Neural progenitor cell (in vitro differentiated cells): ENCODE data around the gene RBBP8NL. TPM values are rescaled to one million over a fixed set of nuclear protein-coding genes. Genes with fewer than 3 reads are reported as not detected.

ENCODE experiments used
- DNase-seq: peaks from one replicate; pipeline ENCODE4 v3.0.0-alpha.2; 2016; ENCODE audit warnings: low spot score
- H2AFZ ChIP-seq: fragments of 200-600 bp; sonication (generic); replicated peaks from 2 replicates; pipeline ENCODE4 v1.6.1; 2016; ENCODE audit warnings: antibody characterized with exemption
- H3F3A ChIP-seq: fragments of 200-600 bp; sonication (generic); 2 replicates; pipeline ENCODE4 v1.6.1; 2016; ENCODE audit warnings: antibody characterized with exemption, low read depth
- H3K27ac ChIP-seq: fragments of 200-600 bp; sonication (generic); 2 replicates; pipeline ENCODE4 v1.5.1; 2016; ENCODE audit warnings: mild to moderate bottlenecking
- H3K27me3 ChIP-seq: fragments of 200-600 bp; sonication (generic); 2 replicates; pipeline ENCODE4 v1.6.1; 2016; ENCODE audit warnings: mild to moderate bottlenecking, moderate library complexity
- H3K36me3 ChIP-seq: fragments of 200-600 bp; sonication (generic); 2 replicates; pipeline ENCODE4 v1.5.1; 2016
- H3K4me1 ChIP-seq: fragments of 200-600 bp; sonication (generic); 2 replicates; pipeline ENCODE4 v1.6.1; 2016; ENCODE audit warnings: mixed run types
- H3K4me2 ChIP-seq: fragments of 200-600 bp; sonication (generic); 2 replicates; pipeline ENCODE4 v1.6.1; 2016
- H3K4me3 ChIP-seq: fragments of 200-600 bp; sonication (generic); 2 replicates; pipeline ENCODE4 v1.5.1; 2016
- H3K79me2 ChIP-seq: fragments of 200-600 bp; sonication (generic); 2 replicates; pipeline ENCODE4 v1.6.1; 2016; ENCODE audit warnings: low read depth
- H3K9ac ChIP-seq: fragments of 200-600 bp; sonication (generic); 2 replicates; pipeline ENCODE4 v1.6.1; 2016
- H3K9me3 ChIP-seq: fragments of 200-600 bp; sonication (generic); 2 replicates; pipeline ENCODE4 v1.5.1; 2016; ENCODE audit warnings: low read depth
- H4K20me1 ChIP-seq: fragments of 200-600 bp; sonication (generic); 2 replicates; pipeline ENCODE4 v1.6.1; 2016; ENCODE audit warnings: low read depth
- H3K27ac Mint-ChIP-seq: 3 replicates; pipeline ENCODE4 v1.8.0; 2021; ENCODE audit warnings: mixed read lengths
- H3K27me3 Mint-ChIP-seq: 2 replicates; pipeline ENCODE4 v1.8.0; 2022; ENCODE audit warnings: low read depth, mild to moderate bottlenecking, inconsistent platforms, moderate library complexity, mixed read lengths; ENCODE audit not compliant: insufficient read depth
- H3K36me3 Mint-ChIP-seq: 3 replicates; pipeline ENCODE4 v1.8.0; 2021; ENCODE audit warnings: mixed read lengths
- H3K4me1 Mint-ChIP-seq: 3 replicates; pipeline ENCODE4 v1.8.0; 2021; ENCODE audit warnings: mixed read lengths
- H3K4me3 Mint-ChIP-seq: 3 replicates; pipeline ENCODE4 v1.8.0; 2021; ENCODE audit warnings: mild to moderate bottlenecking, moderate library complexity, mixed read lengths
- H3K9me3 Mint-ChIP-seq: 3 replicates; pipeline ENCODE4 v1.8.0; 2020; ENCODE audit warnings: mixed read lengths
- EZH2 ChIP-seq: fragments of 200-600 bp; sonication (generic); IDR thresholded peaks from 2 replicates; pipeline ENCODE4 v1.6.1; 2017; ENCODE audit warnings: antibody characterized with exemption, mild to moderate bottlenecking, moderate library complexity
- EZH2phosphoT487 ChIP-seq: fragments of 200-600 bp; sonication (generic); IDR thresholded peaks from 2 replicates; pipeline ENCODE4 v1.6.1; 2017; ENCODE audit warnings: antibody characterized with exemption
- total RNA-seq: library from RNA; depleted of rRNA; stranded (reverse); fragments of >200 nt; gene quantifications from 2 replicates; pipeline ENCODE4 v1.2.3, GENCODE V29; 2015; ENCODE audit warnings: low replicate concordance
- TF ChIP-seq, protein P1 (sequence below): fragments of 200-600 bp; sonication (generic); IDR thresholded peaks from 2 replicates; pipeline ENCODE4 v1.5.1; 2017; ENCODE audit warnings: antibody characterized with exemption, mild to moderate bottlenecking

Gene RBBP8NL
- total RNA-seq, 1 donor from 2014 or later: not detected

GRCh38 chr20:62360854-62361798 is 66.2 kb downstream of the RBBP8NL start:
- Histone ChIP-seq H3K4me3 (no peak overlapping the region), H3K79me2 (peaks cover 83% of the 10 kb centered on the region), H3K4me2 (peak overlapping the region; percentile 77), H3K27ac (peak overlapping the region; percentile 76), H2AFZ (no peak overlapping the region), H3K36me3 (no peaks in the 10 kb centered on the region), H3K9me3 (no peaks in the 10 kb centered on the region), H3F3A (peaks cover 41% of the 10 kb centered on the region), H3K4me1 (peaks cover 70% of the 10 kb centered on the region), H4K20me1 (peaks cover 90% of the 10 kb centered on the region), H3K9ac (no peak overlapping the region), H3K27me3 (no peaks in the 10 kb centered on the region)
- Mint-ChIP-seq H3K27me3 (no peaks in the 10 kb centered on the region), H3K9me3 (no peaks in the 10 kb centered on the region), H3K36me3 (no peaks in the 10 kb centered on the region), H3K4me3 (no peak overlapping the region), H3K27ac (peak overlapping the region; percentile 60), H3K4me1 (peaks cover 28% of the 10 kb centered on the region)
- DNase-seq: no peak
- TF ChIP-seq, protein P1, sequence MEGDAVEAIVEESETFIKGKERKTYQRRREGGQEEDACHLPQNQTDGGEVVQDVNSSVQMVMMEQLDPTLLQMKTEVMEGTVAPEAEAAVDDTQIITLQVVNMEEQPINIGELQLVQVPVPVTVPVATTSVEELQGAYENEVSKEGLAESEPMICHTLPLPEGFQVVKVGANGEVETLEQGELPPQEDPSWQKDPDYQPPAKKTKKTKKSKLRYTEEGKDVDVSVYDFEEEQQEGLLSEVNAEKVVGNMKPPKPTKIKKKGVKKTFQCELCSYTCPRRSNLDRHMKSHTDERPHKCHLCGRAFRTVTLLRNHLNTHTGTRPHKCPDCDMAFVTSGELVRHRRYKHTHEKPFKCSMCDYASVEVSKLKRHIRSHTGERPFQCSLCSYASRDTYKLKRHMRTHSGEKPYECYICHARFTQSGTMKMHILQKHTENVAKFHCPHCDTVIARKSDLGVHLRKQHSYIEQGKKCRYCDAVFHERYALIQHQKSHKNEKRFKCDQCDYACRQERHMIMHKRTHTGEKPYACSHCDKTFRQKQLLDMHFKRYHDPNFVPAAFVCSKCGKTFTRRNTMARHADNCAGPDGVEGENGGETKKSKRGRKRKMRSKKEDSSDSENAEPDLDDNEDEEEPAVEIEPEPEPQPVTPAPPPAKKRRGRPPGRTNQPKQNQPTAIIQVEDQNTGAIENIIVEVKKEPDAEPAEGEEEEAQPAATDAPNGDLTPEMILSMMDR: no peak
- no peak for TF ChIP-seq EZH2phosphoT487
- no peak for TF ChIP-seq EZH2

Other genes starting within 250 kb of the RBBP8NL start
- gene MTG2, start 244.5 kb downstream of the RBBP8NL start, total RNA-seq: 16.2 and 19.2 TPM in 2 replicates
- 0.09 and 1.7 TPM in 2 replicates for gene HRH3, start 207.3 kb downstream of the RBBP8NL start, total RNA-seq
- gene OSBPL2, start 189.0 kb downstream of the RBBP8NL start, total RNA-seq: 28.4 and 35.7 TPM in 2 replicates
- 52.3 and 96.3 TPM in 2 replicates for gene ADRM1, start 124.5 kb downstream of the RBBP8NL start, total RNA-seq
- gene LAMA5, start 60.2 kb downstream of the RBBP8NL start, total RNA-seq: 12.1 and 63.9 TPM in 2 replicates
- gene RPS21, start 40.4 kb downstream of the RBBP8NL start, total RNA-seq: 1,629 and 1,765 TPM in 2 replicates
- gene CABLES2, start 20.3 kb downstream of the RBBP8NL start, total RNA-seq: 8.1 and 13.8 TPM in 2 replicates
- gene GATA5, start 48.5 kb upstream of the RBBP8NL start, total RNA-seq: 0.12 TPM in 1 of 2 replicates, not detected in the other
- gene SLCO4A1, start 215.0 kb upstream of the RBBP8NL start, total RNA-seq: 0.88 and 3.1 TPM in 2 replicates